Endothelial cell of umbilical vein (primary cell): ENCODE results near the gene NPFFR1. TPM values are rescaled to one million over a fixed set of nuclear protein-coding genes. Genes with fewer than 3 reads are reported as not detected.

Experiments
- BruUV-seq: library from RNA; stranded (reverse); fragments of 400-500 nt; replicated peaks from 2 replicates; lab custom pipeline; 2021; lab: Mats Ljungman, UMichigan
- CTCF ChIA-PET: fragments of 300-600, 350-600 bp; sonication (Branson Sonifier 250); formaldehyde crosslinking; loops from one replicate; lab custom pipeline; 2021; ENCODE audit warnings: antibody characterized with exemption, inconsistent platforms; lab: Charles Lee
- POLR2A ChIA-PET: fragments of 300-600, 350-600 bp; sonication (Branson Sonifier 250); formaldehyde crosslinking; loops from one replicate; lab custom pipeline; 2021; ENCODE audit warnings: antibody characterized with exemption, inconsistent platforms; lab: Charles Lee
- DNase-seq: peaks from one replicate; pipeline ENCODE4 v3.0.0-alpha.2; 2011; ENCODE audit warnings: low read depth, low spot score
- FAIRE-seq: peaks from 2 replicates; lab custom pipeline; 2011; peaks lifted over from hg19 to GRCh38; lab: Jason Lieb, UNC
- H2AFZ ChIP-seq: 2 replicates; pipeline ENCODE4 v1.6.0; 2012; ENCODE audit warnings: low read depth, low read length, control low read depth, inconsistent platforms
- H3K27ac ChIP-seq: 2 replicates; pipeline ENCODE4 v1.5.1; 2011; ENCODE audit warnings: low read depth, mild to moderate bottlenecking, control low read depth, low read length, moderate library complexity; ENCODE audit not compliant: insufficient read depth
- H3K27me3 ChIP-seq, 2 experiments: 2 replicates each; pipeline versions ENCODE4 v1.6.0 to v1.6.1; 2011; ENCODE audit warnings: low read length in 2 of 2, mixed read lengths in 1 of 2; ENCODE audit not compliant: control insufficient read depth in 2 of 2, insufficient read depth in 2 of 2
- H3K36me3 ChIP-seq, 2 experiments: 2 replicates in 1 of 2; 3 replicates in 1 of 2; pipeline ENCODE4 v1.5.1; 2011; ENCODE audit warnings: low read length in 2 of 2, mild to moderate bottlenecking in 1 of 2, moderate library complexity in 1 of 2; ENCODE audit not compliant: control insufficient read depth in 2 of 2, insufficient read depth in 2 of 2; ENCODE audit errors: extremely low read depth in 1 of 2
- H3K4me1 ChIP-seq: 3 replicates; pipeline ENCODE4 v1.5.1; 2011; ENCODE audit warnings: mild to moderate bottlenecking, low read length; ENCODE audit not compliant: control insufficient read depth, insufficient read depth; ENCODE audit errors: extremely low read depth
- H3K4me2 ChIP-seq: 2 replicates; pipeline ENCODE4 v1.6.1; 2011; ENCODE audit warnings: low read length, control low read depth, mixed read lengths; ENCODE audit not compliant: insufficient read depth
- H3K4me3 ChIP-seq, 3 experiments: fragments of 200-600 bp in 1 of 3; sonication (generic), shearing (Covaris generic) in 1 of 3; replicated peaks in 1 of 3; 2 replicates each; pipeline ENCODE4 v1.5.1; 2011 to 2016; ENCODE audit warnings: control low read depth in 3 of 3, low read length in 3 of 3, mild to moderate bottlenecking in 2 of 3, inconsistent platforms in 1 of 3, low read depth in 1 of 3, moderate library complexity in 1 of 3; ENCODE audit not compliant: insufficient read depth in 1 of 3
- H3K79me2 ChIP-seq: 2 replicates; pipeline ENCODE4 v1.6.0; 2012; ENCODE audit warnings: low read length, inconsistent platforms; ENCODE audit not compliant: control insufficient read depth, insufficient read depth
- H3K9ac ChIP-seq: replicated peaks from 2 replicates; pipeline ENCODE3; 2011; ENCODE audit warnings: low read length, control low read depth; ENCODE audit not compliant: insufficient read depth; ENCODE audit errors: extremely low read depth
- H3K9me1 ChIP-seq: replicated peaks from 3 replicates; pipeline ENCODE4 v1.6.0; 2011; ENCODE audit warnings: mild to moderate bottlenecking, low read length; ENCODE audit not compliant: control insufficient read depth, insufficient read depth; ENCODE audit errors: extremely low read depth
- H3K9me3 ChIP-seq: replicated peaks from 2 replicates; pipeline ENCODE4 v1.5.1; 2012; ENCODE audit warnings: low read length, inconsistent platforms; ENCODE audit not compliant: control insufficient read depth, insufficient read depth
- H4K20me1 ChIP-seq: replicated peaks from 2 replicates; pipeline ENCODE3; 2011; ENCODE audit warnings: mild to moderate bottlenecking, low read length; ENCODE audit not compliant: control insufficient read depth, insufficient read depth; ENCODE audit errors: extremely low read depth
- EZH2 ChIP-seq: IDR thresholded peaks from 2 replicates; pipeline ENCODE4 v1.6.1; 2012; ENCODE audit warnings: borderline replicate concordance, low read depth, mild to moderate bottlenecking, moderate library complexity, low read length, inconsistent platforms; ENCODE audit not compliant: severe bottlenecking
- FOS ChIP-seq: IDR thresholded peaks from 2 replicates; pipeline ENCODE4 v1.6.1; 2011; ENCODE audit warnings: mild to moderate bottlenecking, low read length, moderate library complexity, borderline replicate concordance; ENCODE audit not compliant: insufficient read depth
- JUN ChIP-seq: IDR thresholded peaks from 2 replicates; pipeline ENCODE4 v1.6.1; 2011; ENCODE audit warnings: borderline replicate concordance, low read depth; ENCODE audit not compliant: insufficient read length, insufficient read depth
- MYC ChIP-seq: IDR thresholded peaks from one replicate; pipeline ENCODE4 v1.6.1; 2011; ENCODE audit warnings: mild to moderate bottlenecking, low read depth, low read length
- POLR2A ChIP-seq: IDR thresholded peaks from 2 replicates; pipeline ENCODE4 v1.6.1; 2012; ENCODE audit warnings: low read depth, mild to moderate bottlenecking, control low read depth, low read length
- POLR2AphosphoS5 ChIP-seq: IDR thresholded peaks from 2 replicates; pipeline ENCODE4 v1.6.1; 2012; ENCODE audit warnings: low read depth, mild to moderate bottlenecking, control low read depth, low read length, moderate library complexity; ENCODE audit not compliant: insufficient read depth
- dilution Hi-C: fragments of 300-500 bp; cut with MboI; formaldehyde crosslinking; loops from one replicate; pipeline ENCODE4 v1.15.0; 2019; ENCODE audit warnings: low sequenced_read_pairs; ENCODE audit not compliant: extremely low pct_ligation_motif_present
- intact Hi-C: fragments of 100-400 bp; cut with micrococcal nuclease; formaldehyde crosslinking; loops from one replicate; pipeline ENCODE4 v1.10.0; 2022
- polyA plus RNA-seq, 4 experiments: library from polyadenylated mRNA; depleted of rRNA in 3 of 4; stranded (reverse) in 3 of 4; unstranded in 1 of 4; fragments of >200 nt; gene quantifications; 2 replicates each; pipeline versions ENCODE4 v1.2.1 to v1.2.3, GENCODE V29; 2011 to 2012; ENCODE audit warnings: missing spikeins in 1 of 4
- total RNA-seq: library from RNA; stranded (reverse); gene quantifications from 2 replicates; pipeline ENCODE4 v1.2.3, GENCODE V29; 2021
- TF ChIP-seq, protein P1 (sequence below): IDR thresholded peaks from 2 replicates; pipeline ENCODE4 v1.6.1; 2011; ENCODE audit not compliant: insufficient read depth, insufficient read length
- TF ChIP-seq, protein P2 (sequence below), 2 donors: IDR thresholded peaks; 1 replicate in 1 of 2; 2 replicates in 1 of 2; pipeline ENCODE4 v1.5.1; 2011; ENCODE audit warnings: low read length in 2 of 2, mild to moderate bottlenecking in 2 of 2, moderate library complexity in 2 of 2, control low read depth in 1 of 2, inconsistent platforms in 1 of 2, low read depth in 1 of 2; ENCODE audit not compliant: insufficient read depth in 1 of 2; ENCODE audit errors: extremely low read depth in 1 of 2

The NPFFR1 gene
- total and polyA plus RNA-seq, 2 donors (not counting 3 experiments of a cell fraction or from before 2014, with no cell fraction given): not detected

GRCh38 chr10:70321233-70321632 is 37.4 kb upstream of the NPFFR1 start:
- Histone ChIP-seq H3K79me2 (no peaks in the 10 kb centered on the region), H2AFZ (no peak overlapping the region), H3K9ac (no peak overlapping the region), H3K27me3 (no peaks in the 10 kb centered on the region), H3K4me1 (no peaks in the 10 kb centered on the region), H3K4me3 (no peak overlapping the region), H4K20me1 (no peaks in the 10 kb centered on the region), H3K36me3 (no peaks in the 10 kb centered on the region), H3K9me3 (no peaks in the 10 kb centered on the region), H3K4me2 (no peak overlapping the region), H3K9me1 (no peaks in the 10 kb centered on the region), H3K27ac (no peak overlapping the region)
- ChIA-PET POLR2A (no interaction called here), CTCF (interaction anchor here (1.1 to 1.7 kb wide), 5 partner anchors 11 to 99 kb away, joined by 3 to 4 read pairs (median 4); no protein-coding TSS in a partner anchor)
- BruUV-seq: no TSS peak
- DNase-seq: no peak
- dilution Hi-C loops (no loop called here), intact Hi-C loops (no loop called here)
- TF ChIP-seq MYC (no peak), POLR2AphosphoS5 (no peak), POLR2A (no peak), JUN (no peak), EZH2 (no peak), FOS (no peak)
- TF ChIP-seq, protein P1, sequence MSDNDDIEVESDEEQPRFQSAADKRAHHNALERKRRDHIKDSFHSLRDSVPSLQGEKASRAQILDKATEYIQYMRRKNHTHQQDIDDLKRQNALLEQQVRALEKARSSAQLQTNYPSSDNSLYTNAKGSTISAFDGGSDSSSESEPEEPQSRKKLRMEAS: no peak
- TF ChIP-seq, protein P2, sequence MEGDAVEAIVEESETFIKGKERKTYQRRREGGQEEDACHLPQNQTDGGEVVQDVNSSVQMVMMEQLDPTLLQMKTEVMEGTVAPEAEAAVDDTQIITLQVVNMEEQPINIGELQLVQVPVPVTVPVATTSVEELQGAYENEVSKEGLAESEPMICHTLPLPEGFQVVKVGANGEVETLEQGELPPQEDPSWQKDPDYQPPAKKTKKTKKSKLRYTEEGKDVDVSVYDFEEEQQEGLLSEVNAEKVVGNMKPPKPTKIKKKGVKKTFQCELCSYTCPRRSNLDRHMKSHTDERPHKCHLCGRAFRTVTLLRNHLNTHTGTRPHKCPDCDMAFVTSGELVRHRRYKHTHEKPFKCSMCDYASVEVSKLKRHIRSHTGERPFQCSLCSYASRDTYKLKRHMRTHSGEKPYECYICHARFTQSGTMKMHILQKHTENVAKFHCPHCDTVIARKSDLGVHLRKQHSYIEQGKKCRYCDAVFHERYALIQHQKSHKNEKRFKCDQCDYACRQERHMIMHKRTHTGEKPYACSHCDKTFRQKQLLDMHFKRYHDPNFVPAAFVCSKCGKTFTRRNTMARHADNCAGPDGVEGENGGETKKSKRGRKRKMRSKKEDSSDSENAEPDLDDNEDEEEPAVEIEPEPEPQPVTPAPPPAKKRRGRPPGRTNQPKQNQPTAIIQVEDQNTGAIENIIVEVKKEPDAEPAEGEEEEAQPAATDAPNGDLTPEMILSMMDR (IDR thresholded peaks at IDR 0.05; ENCODE audit: extremely low read depth in 1 of 2, insufficient read depth in 1 of 2, low read depth in 1 of 2, low read length in 2 of 2): no peak
- FAIRE-seq: no peak
